Fibroblast of lung (primary cell): ENCODE measurements around the gene HIPK2.

Source experiments
- EZH2 ChIP-seq: IDR thresholded peaks from 2 replicates; pipeline ENCODE4 v1.5.1; 2012; ENCODE audit warnings: low read length, control low read depth, mild to moderate bottlenecking; ENCODE audit errors: missing control alignments
- TF ChIP-seq, protein P1 (sequence below), 2 donors: IDR thresholded peaks in 1 of 2; conservative IDR thresholded peaks in 1 of 2; 1 replicate in 1 of 2; 2 replicates in 1 of 2; pipeline ENCODE4 v1.5.1; 2011 to 2012; ENCODE audit warnings: low read length in 2 of 2, control low read depth in 1 of 2, inconsistent platforms in 1 of 2, low read depth in 1 of 2, mild to moderate bottlenecking in 1 of 2

DNA sequence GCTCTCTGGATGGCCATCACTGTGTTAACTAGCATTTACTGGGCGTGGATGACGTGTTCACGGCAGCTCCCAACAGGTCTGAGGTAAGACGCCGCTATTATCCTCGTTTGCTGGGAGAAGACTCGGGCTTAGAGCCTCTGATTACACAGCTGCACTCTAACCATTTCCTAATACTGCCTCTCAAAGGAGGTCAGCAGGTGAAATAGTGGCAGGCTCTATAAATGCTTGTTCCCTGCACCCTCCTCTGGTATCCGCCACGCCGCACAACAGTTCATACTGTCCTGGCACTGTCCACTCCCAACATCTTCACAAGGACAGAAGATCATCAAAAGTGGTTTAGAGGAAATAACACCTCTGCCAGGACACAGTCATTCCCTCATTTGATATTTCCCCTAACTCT is 28.3 kb downstream of the HIPK2 start:
- TF ChIP-seq, protein P1, sequence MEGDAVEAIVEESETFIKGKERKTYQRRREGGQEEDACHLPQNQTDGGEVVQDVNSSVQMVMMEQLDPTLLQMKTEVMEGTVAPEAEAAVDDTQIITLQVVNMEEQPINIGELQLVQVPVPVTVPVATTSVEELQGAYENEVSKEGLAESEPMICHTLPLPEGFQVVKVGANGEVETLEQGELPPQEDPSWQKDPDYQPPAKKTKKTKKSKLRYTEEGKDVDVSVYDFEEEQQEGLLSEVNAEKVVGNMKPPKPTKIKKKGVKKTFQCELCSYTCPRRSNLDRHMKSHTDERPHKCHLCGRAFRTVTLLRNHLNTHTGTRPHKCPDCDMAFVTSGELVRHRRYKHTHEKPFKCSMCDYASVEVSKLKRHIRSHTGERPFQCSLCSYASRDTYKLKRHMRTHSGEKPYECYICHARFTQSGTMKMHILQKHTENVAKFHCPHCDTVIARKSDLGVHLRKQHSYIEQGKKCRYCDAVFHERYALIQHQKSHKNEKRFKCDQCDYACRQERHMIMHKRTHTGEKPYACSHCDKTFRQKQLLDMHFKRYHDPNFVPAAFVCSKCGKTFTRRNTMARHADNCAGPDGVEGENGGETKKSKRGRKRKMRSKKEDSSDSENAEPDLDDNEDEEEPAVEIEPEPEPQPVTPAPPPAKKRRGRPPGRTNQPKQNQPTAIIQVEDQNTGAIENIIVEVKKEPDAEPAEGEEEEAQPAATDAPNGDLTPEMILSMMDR (conservative IDR thresholded peaks at IDR 0.05 in 1 of 2, IDR thresholded peaks at IDR 0.05 in 1 of 2; ENCODE audit: low read depth in 1 of 2, low read length in 2 of 2), result no peak
- TF ChIP-seq EZH2, result no peak
